Left kidney (tissue), 2 donors: ENCODE data around the gene PFN3. TPM values are rescaled to one million over a fixed set of nuclear protein-coding genes. Genes with fewer than 3 reads are reported as not detected.

Source experiments
- DNase-seq: peaks from one replicate; pipeline ENCODE4 v3.0.0-alpha.2; 2013
- polyA plus RNA-seq: library from polyadenylated mRNA; unstranded; fragments of 120-200 nt; gene quantifications from one replicate; pipeline ENCODE4 v1.2.1, GENCODE V29; 2013; ENCODE audit not compliant: insufficient read length

The PFN3 gene
- polyA plus RNA-seq, 1 donor: 2.0 TPM

DNA sequence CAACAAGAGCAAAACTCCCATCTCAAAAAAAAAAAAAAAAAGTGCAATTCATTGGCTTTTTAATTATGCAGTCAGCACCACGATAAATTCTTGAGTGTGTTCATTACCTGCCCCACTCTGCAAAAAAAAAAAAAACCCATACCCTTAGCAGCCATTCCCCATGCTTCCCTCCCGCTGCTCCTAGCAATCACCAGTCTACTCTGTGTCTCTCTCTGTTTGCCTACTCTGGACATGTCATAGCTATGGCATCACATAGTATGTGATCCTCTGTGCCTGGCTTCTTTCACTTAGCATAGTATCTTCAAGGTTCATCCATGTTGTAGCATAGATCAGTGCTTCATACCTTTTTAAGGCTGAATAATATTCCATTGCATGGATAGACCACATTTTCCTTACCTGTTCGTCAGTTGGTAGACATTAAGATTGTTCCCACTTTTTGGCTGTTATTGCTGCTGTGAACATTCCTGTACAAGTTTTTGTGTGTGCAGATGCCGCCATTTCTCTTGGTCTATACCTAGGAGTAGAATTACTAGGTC is 39.1 kb upstream of the PFN3 start:
- no peak for DNase-seq

GRCh38 chr5:177438468-177438867 is 38.0 kb upstream of the PFN3 start:
- no peak for DNase-seq

DNA sequence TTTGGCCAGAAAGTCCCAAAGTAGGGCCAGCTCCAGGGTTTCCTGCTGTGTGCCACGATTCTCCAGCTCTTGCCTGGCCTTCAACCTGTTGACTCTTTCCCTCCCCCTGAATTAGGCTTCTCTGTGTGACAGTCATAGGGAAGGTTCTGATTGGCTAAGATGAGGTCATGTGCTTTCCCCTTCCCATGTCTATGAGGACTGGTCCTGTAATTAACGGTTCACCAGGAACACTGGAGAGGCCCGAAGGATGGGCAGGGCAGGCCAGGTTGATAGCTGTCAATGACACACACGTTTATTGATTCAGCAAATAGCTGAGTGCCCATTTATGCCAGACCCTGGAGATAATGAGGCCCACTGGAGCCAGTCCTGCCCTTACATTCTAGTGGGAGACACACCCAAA is 37.2 kb upstream of the PFN3 start:
- no peak for DNase-seq

GRCh38 chr5:177435847-177436536 is 35.5 kb upstream of the PFN3 start:
- DNase-seq: no peak

GRCh38 chr5:177434942-177435738 is 34.7 kb upstream of the PFN3 start:
- DNase-seq: no peak

DNA sequence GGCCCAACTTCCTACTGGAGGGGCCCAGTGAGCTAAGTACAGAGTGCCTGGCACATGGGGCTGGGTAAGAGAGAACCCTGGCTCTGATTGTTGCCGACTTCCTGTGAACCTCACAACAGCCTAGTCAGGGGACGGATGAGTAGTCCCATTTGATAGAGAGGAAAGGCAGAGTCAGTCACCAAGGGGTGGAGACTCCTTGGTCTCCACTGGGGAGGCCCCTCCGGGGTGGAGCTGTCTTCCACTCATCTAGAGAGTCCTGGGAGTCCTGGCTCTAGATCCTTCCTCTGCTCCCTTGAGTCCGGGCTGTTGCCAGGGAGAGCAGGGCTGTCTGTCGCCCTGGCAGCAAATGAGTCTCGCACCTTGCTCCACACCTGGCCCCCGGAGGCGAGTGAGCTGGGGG is 34.0 kb upstream of the PFN3 start:
- DNase-seq: no peak

DNA sequence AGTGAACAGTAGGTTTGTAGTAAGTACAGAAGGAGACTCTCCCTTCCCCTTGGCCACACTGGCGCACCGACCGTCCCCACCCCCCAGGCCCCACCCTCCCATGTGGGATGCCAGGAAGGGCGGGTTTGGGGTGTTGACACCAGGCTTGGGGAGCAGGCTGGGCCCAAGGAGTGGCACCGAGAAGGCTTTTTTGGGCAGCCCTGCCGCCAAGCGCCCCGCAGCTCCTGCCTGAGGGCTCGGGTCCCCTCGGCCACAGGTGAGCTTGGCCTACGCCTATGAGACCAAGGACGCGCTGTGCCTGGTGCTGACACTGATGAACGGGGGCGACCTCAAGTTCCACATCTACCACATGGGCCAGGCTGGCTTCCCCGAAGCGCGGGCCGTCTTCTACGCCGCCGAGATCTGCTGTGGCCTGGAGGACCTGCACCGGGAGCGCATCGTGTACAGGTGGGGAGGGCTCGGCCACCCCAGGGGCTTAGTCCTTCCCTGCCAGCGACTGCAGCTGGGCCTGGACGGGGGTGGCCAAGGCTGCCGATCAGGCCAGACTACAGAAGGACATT is 33.3 kb upstream of the PFN3 start:
- DNase-seq: no peak

- DNase-seq: no peak
Observed at GRCh38 chr5:177432839-177433657, 32.6 kb upstream of the PFN3 start.

GRCh38 chr5:177432143-177432838 is 31.8 kb upstream of the PFN3 start:
- DNase-seq: no peak

GRCh38 chr5:177431317-177432142 is 31.1 kb upstream of the PFN3 start:
- no peak for DNase-seq

- no peak for DNase-seq
Observed at GRCh38 chr5:177430972-177431316, 30.5 kb upstream of the PFN3 start.

DNA sequence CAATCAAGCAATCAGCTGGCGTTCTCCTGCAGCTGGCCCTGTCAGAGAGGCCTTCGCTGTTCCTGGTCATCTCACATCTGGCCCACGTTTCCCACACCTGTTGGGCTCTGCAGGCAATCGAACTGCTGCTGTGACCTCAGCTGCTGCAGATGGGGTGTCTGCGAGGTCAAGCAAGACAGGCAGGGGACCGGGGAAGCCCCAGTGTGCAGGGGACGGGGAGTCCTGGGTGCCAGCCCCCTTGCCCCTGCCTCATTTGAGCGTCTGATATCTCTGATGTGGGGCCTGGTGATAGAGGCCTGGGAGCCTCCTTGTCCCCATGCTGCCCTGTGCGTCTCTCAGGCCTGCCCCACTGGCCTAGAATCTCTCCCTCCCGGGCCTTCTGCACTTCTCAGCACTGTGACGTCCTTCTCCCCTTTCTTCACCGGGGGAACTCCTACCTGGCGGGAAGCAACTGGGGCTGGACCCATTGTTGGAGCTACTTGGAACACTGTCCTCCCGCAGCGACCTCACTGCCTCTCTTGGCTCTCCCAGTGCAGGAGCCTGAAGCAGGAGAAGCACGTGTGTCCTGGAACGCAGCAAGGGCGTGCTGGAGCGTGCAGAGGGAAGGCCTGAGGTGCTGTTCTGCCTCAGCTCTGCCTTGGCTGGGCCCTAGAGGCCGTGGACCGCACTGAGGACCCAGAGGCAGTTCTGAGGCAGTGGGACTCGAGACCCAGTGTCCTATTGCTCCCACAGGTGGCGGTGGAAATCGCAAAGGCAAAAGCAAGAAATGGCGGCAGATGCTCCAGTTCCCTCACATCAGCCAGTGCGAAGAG is 29.9 kb upstream of the PFN3 start:
- no peak for DNase-seq

- no peak for DNase-seq
Observed at GRCh38 chr5:177429248-177430040, 29.0 kb upstream of the PFN3 start.

- no peak for DNase-seq
Observed at GRCh38 chr5:177428574-177429217, 28.2 kb upstream of the PFN3 start.

DNA sequence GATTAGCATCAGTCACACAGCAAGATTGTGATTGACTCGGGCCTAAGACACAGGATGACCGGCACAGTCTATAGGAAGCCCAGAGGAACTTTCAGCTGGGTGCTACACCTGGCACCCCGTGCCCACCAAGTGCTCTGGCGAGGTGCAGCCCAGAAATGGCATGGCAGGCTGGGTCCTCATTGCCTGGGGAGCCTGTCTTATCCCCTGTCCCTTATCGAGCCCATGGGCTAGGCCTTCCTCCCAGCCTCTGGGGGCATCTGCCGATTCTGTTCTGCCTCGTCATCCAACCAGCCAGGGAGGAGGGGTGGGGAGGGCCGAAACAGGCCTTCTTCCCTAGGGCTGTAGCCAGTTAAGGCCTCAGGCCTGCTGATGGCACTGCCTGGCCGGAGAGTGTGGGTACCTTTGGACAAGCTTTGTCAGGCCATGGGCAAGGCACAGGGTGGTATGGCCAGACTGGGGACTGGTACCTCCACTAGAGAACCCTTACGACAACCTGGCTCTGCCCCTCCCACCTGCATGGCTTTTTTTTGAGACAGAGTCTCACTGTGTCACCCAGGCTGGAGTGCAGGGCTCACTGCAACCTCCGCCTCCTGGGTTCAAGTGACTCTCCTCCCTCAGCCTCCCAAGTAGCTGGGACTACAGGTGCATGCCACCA is 27.6 kb upstream of the PFN3 start:
- no peak for DNase-seq

- no peak for DNase-seq
Observed at GRCh38 chr5:177427211-177427822, 26.9 kb upstream of the PFN3 start.

- no peak for DNase-seq
Observed at GRCh38 chr5:177426566-177427210, 26.2 kb upstream of the PFN3 start, which contains the start of gene GRK6. Gene GRK6, plus strand, starts transcription at chr5:177426676. Its CDS starts 170 bp downstream, at chr5:177426846.
